HG02938 (cell line): ENCODE results near the gene ZNF785.
"Not testable (repeated sequence)": the region's sequence is repeated elsewhere in the genome, so short reads cannot be mapped to it uniquely, and the experiment has no call there.

Experiments used
- ATAC-seq: cut with Tn5 transposase; IDR thresholded peaks from one replicate; pipeline ENCODE4 v1.9.1; 2021; ENCODE audit warnings: mild to moderate bottlenecking, moderate library complexity; ENCODE audit not compliant: unreplicated experiment

Gene ZNF785

GRCh38 chr16:30540916-30541464 lies 44.5 kb downstream of the ZNF785 start:
- not testable (repeated sequence) for ATAC-seq

GRCh38 chr16:30539986-30540526 lies 45.4 kb downstream of the ZNF785 start:
- ATAC-seq: not testable (repeated sequence)

GRCh38 chr16:30539000-30539964 lies 46.2 kb downstream of the ZNF785 start:
- no peak for ATAC-seq

- ATAC-seq: not testable (repeated sequence)
Observed at GRCh38 chr16:30536391-30537024, 49.0 kb downstream of the ZNF785 start.

- ATAC-seq: no peak
Observed at GRCh38 chr16:30535777-30536190, 49.7 kb downstream of the ZNF785 start.

GRCh38 chr16:30535106-30535776 lies 50.3 kb downstream of the ZNF785 start:
- no peak for ATAC-seq

GRCh38 chr16:30534368-30535105 lies 51.0 kb downstream of the ZNF785 start, which contains the start of gene ZNF747:
Gene ZNF747, minus strand, starts transcription at chr16:30534858. Its CDS starts 179 bp downstream, at chr16:30534679.
- ATAC-seq: peak; percentile 53

- peak; percentile 15 for ATAC-seq
Observed at GRCh38 chr16:30533748-30534367, 51.6 kb downstream of the ZNF785 start.

GRCh38 chr16:30533146-30533522 lies 52.4 kb downstream of the ZNF785 start:
- ATAC-seq: no peak

- no peak for ATAC-seq
Observed at GRCh38 chr16:30532285-30533145, 53.0 kb downstream of the ZNF785 start.
